Measurements from ENCODE around the gene SH2D7. TPM values are rescaled to one million over a fixed set of nuclear protein-coding genes. Genes with fewer than 3 reads are reported as not detected.

Gene SH2D7
- total RNA-seq, 1 donor from 2014 or later: not detected

GRCh38 chr15:78108300-78109084 is 16.1 kb downstream of the SH2D7 start:
- TF ChIP-seq CTCF (IDR thresholded peaks at IDR 0.05): peak; percentile 93
- Histone ChIP-seq H3K4me1 (peaks cover 21% of the 10 kb centered on the region), H3K27ac (no peak overlapping the region), H3K36me3 (no peaks in the 10 kb centered on the region), H3K27me3 (no peaks in the 10 kb centered on the region), H3K9me3 (no peaks in the 10 kb centered on the region), H3K4me3 (no peak overlapping the region)
- ATAC-seq (peak; percentile 94), DNase-seq (peak; percentile 93)
- intact Hi-C loops (cut with DNase I): loop anchor here (5.0 kb wide), 1 partner anchor 141 kb away; no protein-coding TSS in a partner anchor

GRCh38 chr15:78109156-78109555 is 16.8 kb downstream of the SH2D7 start:
- DNase-seq (peak; percentile 46), ATAC-seq (no peak)
- H3K36me3 ChIP-seq: no peaks in the 10 kb centered on the region
- no peaks in the 10 kb centered on the region for H3K27me3 ChIP-seq
- intact Hi-C loops (cut with DNase I): loop anchor here (5.0 kb wide), 1 partner anchor 142 kb away; no protein-coding TSS in a partner anchor
- H3K9me3 ChIP-seq: no peaks in the 10 kb centered on the region
- peaks cover 14% of the 10 kb centered on the region for H3K4me1 ChIP-seq
- no peak for TF ChIP-seq CTCF (IDR thresholded peaks at IDR 0.05)
- H3K4me3 ChIP-seq: no peak overlapping the region
- no peak overlapping the region for H3K27ac ChIP-seq

- intact Hi-C loops (cut with DNase I): loop anchor here (5.0 kb wide), 1 partner anchor 122 kb away; the partner anchor contains the start of gene ACSBG1
- Histone ChIP-seq H3K4me3 (no peak overlapping the region), H3K27me3 (no peaks in the 10 kb centered on the region), H3K36me3 (no peaks in the 10 kb centered on the region), H3K4me1 (peaks cover 7% of the 10 kb centered on the region), H3K27ac (no peak overlapping the region), H3K9me3 (no peaks in the 10 kb centered on the region)
- no peak for TF ChIP-seq CTCF (IDR thresholded peaks at IDR 0.05)
- no peak for ATAC-seq
- DNase-seq: peak; percentile 51
Measured at GRCh38 chr15:78110096-78110495, 17.7 kb downstream of the SH2D7 start.

- DNase-seq (peak; percentile 43), ATAC-seq (no peak)
- intact Hi-C loops (cut with DNase I): loop anchor here (5.0 kb wide), 1 partner anchor 121 kb away; the partner anchor contains the start of gene ACSBG1
Measured at GRCh38 chr15:78110916-78111475, 18.6 kb downstream of the SH2D7 start.

GRCh38 chr15:78111788-78112187 is 19.4 kb downstream of the SH2D7 start:
- Histone ChIP-seq H3K27ac (no peak overlapping the region), H3K9me3 (no peaks in the 10 kb centered on the region), H3K36me3 (no peaks in the 10 kb centered on the region), H3K27me3 (no peaks in the 10 kb centered on the region), H3K4me3 (no peak overlapping the region), H3K4me1 (peaks cover 7% of the 10 kb centered on the region)
- DNase-seq: peak; percentile 43
- no peak for ATAC-seq
- intact Hi-C loops (cut with DNase I): loop anchor here (5.0 kb wide), 1 partner anchor 121 kb away; the partner anchor contains the start of gene ACSBG1
- no peak for TF ChIP-seq CTCF (IDR thresholded peaks at IDR 0.05)

More at GRCh38 chr15:78110916-78111475, 18.6 kb downstream of the SH2D7 start:
- Histone ChIP-seq H3K27me3 (no peaks in the 10 kb centered on the region), H3K27ac (no peak overlapping the region), H3K36me3 (no peaks in the 10 kb centered on the region), H3K4me3 (no peak overlapping the region), H3K4me1 (peaks cover 7% of the 10 kb centered on the region), H3K9me3 (no peaks in the 10 kb centered on the region)
- no peak for TF ChIP-seq CTCF (IDR thresholded peaks at IDR 0.05)

All from upper lobe of right lung (tissue), 1 donor.